ENCODE measurements around the gene MATR3.

MATR3 gene

GRCh38 chr5:139275536-139275935 lies 18.0 kb upstream of the MATR3 start:
- H3K9me3 ChIP-seq (ENCODE audit: insufficient read depth, low read length), result no peaks in the 10 kb centered on the region
- no peaks in the 10 kb centered on the region for H3K9me2 ChIP-seq (replicated peaks; ENCODE audit: insufficient read depth, low read length)
- H3K27ac ChIP-seq (ENCODE audit: low read depth, low read length), result peak overlapping the region; percentile 59
- peaks cover 59% of the 10 kb centered on the region for H3F3A ChIP-seq (ENCODE audit: insufficient read depth)
- peaks cover 14% of the 10 kb centered on the region; the same call in 1 of the 2 replicates for H4K20me1 ChIP-seq (ENCODE audit: low read depth, low read length)
- peaks cover 36% of the 10 kb centered on the region for H3K36me3 ChIP-seq (ENCODE audit: low read length)
- H3K4me3 ChIP-seq (ENCODE audit: insufficient read depth, low read length, poor library complexity, severe bottlenecking), result peak overlapping the region; percentile 77
- H3K4me2 ChIP-seq (ENCODE audit: low read depth, low read length, poor library complexity, severe bottlenecking), result peak overlapping the region; percentile 81
- H3K79me2 ChIP-seq (ENCODE audit: insufficient read depth, low read length), result peaks cover 47% of the 10 kb centered on the region
- no peaks in the 10 kb centered on the region for H3K27me3 ChIP-seq (ENCODE audit: low read length)
- H3K9ac ChIP-seq (ENCODE audit: low read length), result peak overlapping the region; percentile 97
- no peak for TF ChIP-seq EZH2phosphoT487 (conservative IDR thresholded peaks at IDR 0.05; ENCODE audit: low read length)
- no peak for TF ChIP-seq CTCF (IDR thresholded peaks at IDR 0.05; ENCODE audit: insufficient read depth, low read length, poor library complexity, severe bottlenecking)
- no peak overlapping the region for H2AFZ ChIP-seq (ENCODE audit: low read depth, low read length, severe bottlenecking)

GRCh38 chr5:139275956-139276355 lies 17.6 kb upstream of the MATR3 start:
- Histone ChIP-seq H3K36me3 (ENCODE audit: low read length) (peaks cover 40% of the 10 kb centered on the region), H3K4me2 (ENCODE audit: low read depth, low read length, poor library complexity, severe bottlenecking) (peak overlapping the region; percentile 81), H3K9me3 (ENCODE audit: insufficient read depth, low read length) (no peaks in the 10 kb centered on the region), H3K9ac (ENCODE audit: low read length) (peak overlapping the region; percentile 97), H3K79me2 (ENCODE audit: insufficient read depth, low read length) (peaks cover 47% of the 10 kb centered on the region), H2AFZ (ENCODE audit: low read depth, low read length, severe bottlenecking) (no peak overlapping the region), H3K9me2 (replicated peaks; ENCODE audit: insufficient read depth, low read length) (no peaks in the 10 kb centered on the region), H3K27ac (ENCODE audit: low read depth, low read length) (peak overlapping the region; percentile 59), H3K4me3 (ENCODE audit: insufficient read depth, low read length, poor library complexity, severe bottlenecking) (peak overlapping the region; percentile 77), H3K27me3 (ENCODE audit: low read length) (no peaks in the 10 kb centered on the region), H3F3A (ENCODE audit: insufficient read depth) (peaks cover 63% of the 10 kb centered on the region), H4K20me1 (ENCODE audit: low read depth, low read length) (peaks cover 14% of the 10 kb centered on the region; the same call in 1 of the 2 replicates)
- TF ChIP-seq CTCF (IDR thresholded peaks at IDR 0.05; ENCODE audit: insufficient read depth, low read length, poor library complexity, severe bottlenecking), result no peak
- no peak for TF ChIP-seq EZH2phosphoT487 (conservative IDR thresholded peaks at IDR 0.05; ENCODE audit: low read length)

GRCh38 chr5:139276426-139276825 lies 17.1 kb upstream of the MATR3 start:
- Histone ChIP-seq H3K27me3 (ENCODE audit: low read length) (no peaks in the 10 kb centered on the region), H3K9me2 (replicated peaks; ENCODE audit: insufficient read depth, low read length) (no peaks in the 10 kb centered on the region), H3K4me3 (ENCODE audit: insufficient read depth, low read length, poor library complexity, severe bottlenecking) (peak overlapping the region; percentile 77), H3F3A (ENCODE audit: insufficient read depth) (peaks cover 65% of the 10 kb centered on the region), H3K9ac (ENCODE audit: low read length) (peak overlapping the region; percentile 97), H3K79me2 (ENCODE audit: insufficient read depth, low read length) (peaks cover 47% of the 10 kb centered on the region), H3K4me2 (ENCODE audit: low read depth, low read length, poor library complexity, severe bottlenecking) (peak overlapping the region; percentile 81), H3K27ac (ENCODE audit: low read depth, low read length) (peak overlapping the region; percentile 59), H2AFZ (ENCODE audit: low read depth, low read length, severe bottlenecking) (no peak overlapping the region), H4K20me1 (ENCODE audit: low read depth, low read length) (peaks cover 14% of the 10 kb centered on the region; the same call in 1 of the 2 replicates), H3K36me3 (ENCODE audit: low read length) (peaks cover 41% of the 10 kb centered on the region), H3K9me3 (ENCODE audit: insufficient read depth, low read length) (no peaks in the 10 kb centered on the region)
- TF ChIP-seq CTCF (IDR thresholded peaks at IDR 0.05; ENCODE audit: insufficient read depth, low read length, poor library complexity, severe bottlenecking) (no peak), EZH2phosphoT487 (conservative IDR thresholded peaks at IDR 0.05; ENCODE audit: low read length) (no peak)
